GM21381 (cell line): ENCODE results near the gene CCDC43.
"Not testable (repeated sequence)": the region's sequence is repeated elsewhere in the genome, so short reads cannot be mapped to it uniquely, and the experiment has no call there.

Experiments
- ATAC-seq: cut with Tn5 transposase; IDR thresholded peaks from one replicate; pipeline ENCODE4 v1.9.1; 2021; ENCODE audit warnings: mild to moderate bottlenecking, moderate library complexity; ENCODE audit not compliant: unreplicated experiment

The CCDC43 gene

GRCh38 chr17:44672479-44673093 is 17.0 kb downstream of the CCDC43 start:
- ATAC-seq, result no peak

GRCh38 chr17:44666006-44666405 is 23.6 kb downstream of the CCDC43 start:
- ATAC-seq, result no peak

GRCh38 chr17:44664867-44665266 is 24.7 kb downstream of the CCDC43 start:
- no peak for ATAC-seq

- no peak for ATAC-seq
Measured at GRCh38 chr17:44663095-44663494, 26.5 kb downstream of the CCDC43 start.

- ATAC-seq, result no peak
Measured at GRCh38 chr17:44661835-44662234, 27.7 kb downstream of the CCDC43 start.

GRCh38 chr17:44655983-44656710 is 33.4 kb downstream of the CCDC43 start, which contains the start of gene MEIOC:
Gene MEIOC, plus strand, starts transcription at chr17:44656468. Its CDS starts 146 bp downstream, at chr17:44656614.
- no peak for ATAC-seq

- ATAC-seq, result no peak
Measured at GRCh38 chr17:44653954-44654353, 35.6 kb downstream of the CCDC43 start.

- no peak for ATAC-seq
Measured at GRCh38 chr17:44653384-44653783, 36.2 kb downstream of the CCDC43 start.

GRCh38 chr17:44652727-44653126 is 36.8 kb downstream of the CCDC43 start:
- ATAC-seq, result no peak

GRCh38 chr17:44651228-44651627 is 38.3 kb downstream of the CCDC43 start:
- ATAC-seq, result no peak

- ATAC-seq, result no peak
Measured at GRCh38 chr17:44648963-44649362, 40.6 kb downstream of the CCDC43 start.

GRCh38 chr17:44647736-44648135 is 41.8 kb downstream of the CCDC43 start:
- ATAC-seq, result no peak

- no peak for ATAC-seq
Measured at GRCh38 chr17:44646280-44646679, 43.3 kb downstream of the CCDC43 start.

- no peak for ATAC-seq
Measured at GRCh38 chr17:44645341-44645740, 44.2 kb downstream of the CCDC43 start.

GRCh38 chr17:44642834-44643233 is 46.7 kb downstream of the CCDC43 start:
- no peak for ATAC-seq

- no peak for ATAC-seq
Measured at GRCh38 chr17:44637066-44637465, 52.5 kb downstream of the CCDC43 start.

GRCh38 chr17:44636562-44636961 is 53.0 kb downstream of the CCDC43 start:
- no peak for ATAC-seq

GRCh38 chr17:44634401-44634800 is 55.2 kb downstream of the CCDC43 start:
- ATAC-seq, result not testable (repeated sequence)

- ATAC-seq, result no peak
Measured at GRCh38 chr17:44633998-44634397, 55.6 kb downstream of the CCDC43 start.

- ATAC-seq, result no peak
Measured at GRCh38 chr17:44630703-44631102, 58.9 kb downstream of the CCDC43 start.

- no peak for ATAC-seq
Measured at GRCh38 chr17:44629314-44629713, 60.3 kb downstream of the CCDC43 start.
